Karpas-422 (cell line): Measurements from ENCODE around the gene C1QL4. TPM values are rescaled to one million over a fixed set of nuclear protein-coding genes. Genes with fewer than 3 reads are reported as not detected.
A peak's percentile ranks its signal among the peaks of the same experiment; 100 is the strongest.
"Not testable (repeated sequence)": the region's sequence is repeated elsewhere in the genome, so short reads cannot be mapped to it uniquely, and the experiment has no call there.

Experiments used
- DNase-seq: peaks from one replicate; pipeline ENCODE4 v3.0.0-alpha.2; 2015
- H2AFZ ChIP-seq: fragments of 200-600 bp; sonication (generic); 2 replicates; pipeline ENCODE4 v1.6.1; 2014; ENCODE audit warnings: antibody characterized with exemption, low read length, mixed read lengths
- H3K27ac ChIP-seq: fragments of 200-600 bp; sonication (generic); 2 replicates; pipeline ENCODE4 v1.5.1; 2014; ENCODE audit warnings: mild to moderate bottlenecking, low read length, moderate library complexity
- H3K27me3 ChIP-seq: fragments of 200-600 bp; sonication (generic); 2 replicates; pipeline ENCODE4 v1.6.1; 2014; ENCODE audit warnings: low read length, mixed read lengths
- H3K36me3 ChIP-seq: fragments of 200-600 bp; sonication (generic); 2 replicates; pipeline ENCODE4 v1.6.1; 2014; ENCODE audit warnings: low read length, mixed read lengths; ENCODE audit not compliant: insufficient read depth
- H3K4me1 ChIP-seq: fragments of 200-600 bp; sonication (generic); 2 replicates; pipeline ENCODE4 v1.6.1; 2014; ENCODE audit warnings: mild to moderate bottlenecking, low read length, mixed read lengths
- H3K4me2 ChIP-seq: fragments of 200-600 bp; sonication (generic); 2 replicates; pipeline ENCODE4 v1.6.1; 2014; ENCODE audit warnings: low read length, low read depth, mild to moderate bottlenecking; ENCODE audit not compliant: poor library complexity, severe bottlenecking
- H3K4me3 ChIP-seq: fragments of 200-600 bp; sonication (generic); 2 replicates; pipeline ENCODE4 v1.5.1; 2014; ENCODE audit warnings: mild to moderate bottlenecking, antibody characterized with exemption, low read length, mixed read lengths
- H3K79me2 ChIP-seq: fragments of 200-600 bp; sonication (generic); 2 replicates; pipeline ENCODE4 v1.6.1; 2014; ENCODE audit warnings: mild to moderate bottlenecking, low read length, mixed read lengths
- H3K9ac ChIP-seq: fragments of 200-600 bp; sonication (generic); 2 replicates; pipeline ENCODE4 v1.6.0; 2014; ENCODE audit warnings: low read length
- H3K9me2 ChIP-seq: fragments of 200-600 bp; sonication (generic), shearing (Covaris generic); replicated peaks from 2 replicates; pipeline ENCODE4 v1.6.0; 2014; ENCODE audit warnings: mild to moderate bottlenecking, low read length, moderate library complexity; ENCODE audit not compliant: insufficient read depth
- H3K9me3 ChIP-seq: fragments of 300-700, 200-600 bp; sonication (generic); 2 replicates; pipeline ENCODE4 v1.6.1; 2014; ENCODE audit warnings: low read length, mixed read lengths
- H4K20me1 ChIP-seq: fragments of 200-600 bp; sonication (generic); 2 replicates; pipeline ENCODE4 v1.6.1; 2014; ENCODE audit warnings: mild to moderate bottlenecking, antibody characterized with exemption, low read length, low read depth; ENCODE audit not compliant: insufficient read depth
- total RNA-seq: library from RNA; depleted of rRNA; stranded (reverse); fragments of >200 nt; shearing (Covaris generic); gene quantifications from 2 replicates; pipeline ENCODE4 v1.2.3, GENCODE V29; 2014; ENCODE audit warnings: low replicate concordance

Gene C1QL4
- total RNA-seq, 1 experiment from 2014 or later, result not detected

GRCh38 chr12:49314811-49315210 lies 22.2 kb downstream of the C1QL4 start:
- no peaks in the 10 kb centered on the region for H3K27me3 ChIP-seq
- no peaks in the 10 kb centered on the region for H3K4me1 ChIP-seq
- no peaks in the 10 kb centered on the region for H4K20me1 ChIP-seq
- H3K4me3 ChIP-seq, result no peak overlapping the region
- H3K9me2 ChIP-seq, result no peaks in the 10 kb centered on the region
- H3K9ac ChIP-seq, result no peak overlapping the region
- no peak for DNase-seq
- H3K27ac ChIP-seq, result no peak overlapping the region
- no peak overlapping the region for H2AFZ ChIP-seq
- no peaks in the 10 kb centered on the region for H3K36me3 ChIP-seq
- H3K4me2 ChIP-seq, result no peak overlapping the region
- H3K9me3 ChIP-seq, result no peaks in the 10 kb centered on the region
- H3K79me2 ChIP-seq, result no peaks in the 10 kb centered on the region

GRCh38 chr12:49310451-49311000 lies 26.5 kb downstream of the C1QL4 start:
- H3K27me3 ChIP-seq, H3K27ac ChIP-seq, H4K20me1 ChIP-seq, H3K9ac ChIP-seq, H2AFZ ChIP-seq, H3K9me3 ChIP-seq, H3K36me3 ChIP-seq, DNase-seq, H3K4me3 ChIP-seq, H3K4me2 ChIP-seq, H3K9me2 ChIP-seq, H3K4me1 ChIP-seq, H3K79me2 ChIP-seq: not testable (repeated sequence)

GRCh38 chr12:49309386-49309785 lies 27.6 kb downstream of the C1QL4 start:
- Histone ChIP-seq H3K27ac (no peak overlapping the region), H3K9me2 (no peaks in the 10 kb centered on the region), H3K4me2 (no peak overlapping the region), H3K27me3 (no peaks in the 10 kb centered on the region), H3K4me3 (no peak overlapping the region), H3K79me2 (no peaks in the 10 kb centered on the region), H3K9ac (no peak overlapping the region), H3K9me3 (no peaks in the 10 kb centered on the region), H3K36me3 (no peaks in the 10 kb centered on the region), H2AFZ (no peak overlapping the region), H3K4me1 (no peaks in the 10 kb centered on the region), H4K20me1 (no peaks in the 10 kb centered on the region)
- no peak for DNase-seq

GRCh38 chr12:49305762-49306510 lies 31.1 kb downstream of the C1QL4 start:
- no peaks in the 10 kb centered on the region for H4K20me1 ChIP-seq
- H3K4me1 ChIP-seq, result peaks cover 4% of the 10 kb centered on the region; the same call in 1 of the 2 replicates
- peak overlapping the region; percentile 26; the same call in 1 of the 2 replicates for H2AFZ ChIP-seq
- DNase-seq, result no peak
- no peak overlapping the region for H3K27ac ChIP-seq
- H3K9me3 ChIP-seq, result no peaks in the 10 kb centered on the region
- no peaks in the 10 kb centered on the region for H3K27me3 ChIP-seq
- no peaks in the 10 kb centered on the region for H3K79me2 ChIP-seq
- no peaks in the 10 kb centered on the region for H3K36me3 ChIP-seq
- no peak overlapping the region for H3K4me3 ChIP-seq
- H3K9ac ChIP-seq, result no peak overlapping the region
- no peak overlapping the region for H3K4me2 ChIP-seq
- H3K9me2 ChIP-seq, result no peaks in the 10 kb centered on the region

DNA sequence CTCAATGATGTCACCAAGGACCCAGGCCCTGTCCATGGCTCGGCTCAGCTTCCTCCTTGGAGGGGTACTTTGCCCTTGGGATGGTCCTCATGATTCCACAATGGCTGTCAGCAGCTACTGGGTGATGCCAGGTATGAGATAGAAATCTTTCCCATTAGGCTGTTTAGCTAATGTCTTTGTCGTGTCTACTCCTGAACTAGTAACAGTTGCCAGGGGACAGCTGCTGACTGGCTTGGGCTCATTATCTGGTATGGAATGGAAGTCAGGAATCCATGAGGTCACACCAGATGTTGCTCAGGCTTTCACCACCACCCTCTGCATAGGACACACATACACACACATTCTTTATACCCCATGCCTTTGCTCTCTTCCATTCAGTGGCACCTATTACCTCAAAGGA lies 32.8 kb downstream of the C1QL4 start:
- no peaks in the 10 kb centered on the region for H3K79me2 ChIP-seq
- no peak overlapping the region; the same call in 1 of the 2 replicates for H2AFZ ChIP-seq
- DNase-seq, result no peak
- no peak overlapping the region for H3K4me2 ChIP-seq
- H3K4me3 ChIP-seq, result no peak overlapping the region
- no peak overlapping the region for H3K9ac ChIP-seq
- no peaks in the 10 kb centered on the region for H4K20me1 ChIP-seq
- H3K4me1 ChIP-seq, result peaks cover 4% of the 10 kb centered on the region; the same call in 1 of the 2 replicates
- H3K36me3 ChIP-seq, result no peaks in the 10 kb centered on the region
- no peak overlapping the region for H3K27ac ChIP-seq
- H3K9me3 ChIP-seq, result no peaks in the 10 kb centered on the region
- H3K9me2 ChIP-seq, result no peaks in the 10 kb centered on the region
- no peaks in the 10 kb centered on the region for H3K27me3 ChIP-seq

GRCh38 chr12:49301760-49302159 lies 35.2 kb downstream of the C1QL4 start:
- H3K9me3 ChIP-seq, result no peaks in the 10 kb centered on the region
- peaks cover 14% of the 10 kb centered on the region for H3K4me1 ChIP-seq
- H3K27ac ChIP-seq, result no peak overlapping the region
- H2AFZ ChIP-seq, result peak overlapping the region; percentile 91; the same call in 1 of the 2 replicates
- H3K79me2 ChIP-seq, result no peaks in the 10 kb centered on the region
- H3K4me3 ChIP-seq, result no peak overlapping the region
- no peaks in the 10 kb centered on the region for H4K20me1 ChIP-seq
- H3K4me2 ChIP-seq, result no peak overlapping the region
- H3K9me2 ChIP-seq, result no peaks in the 10 kb centered on the region
- no peaks in the 10 kb centered on the region for H3K27me3 ChIP-seq
- H3K9ac ChIP-seq, result no peak overlapping the region
- DNase-seq, result peak; percentile 66
- H3K36me3 ChIP-seq, result no peaks in the 10 kb centered on the region

- Histone ChIP-seq H3K4me3 (no peak overlapping the region), H3K4me1 (peaks cover 16% of the 10 kb centered on the region), H3K27me3 (no peaks in the 10 kb centered on the region), H3K4me2 (peak overlapping the region; percentile 51), H3K79me2 (no peaks in the 10 kb centered on the region), H3K9ac (no peak overlapping the region), H3K9me3 (no peaks in the 10 kb centered on the region), H3K27ac (no peak overlapping the region), H2AFZ (no peak overlapping the region), H4K20me1 (no peaks in the 10 kb centered on the region), H3K36me3 (no peaks in the 10 kb centered on the region), H3K9me2 (no peaks in the 10 kb centered on the region)
- DNase-seq, result no peak
Observed at GRCh38 chr12:49298160-49298559, 38.8 kb downstream of the C1QL4 start.

- no peak overlapping the region for H3K9ac ChIP-seq
- peaks cover 16% of the 10 kb centered on the region for H3K4me1 ChIP-seq
- no peak overlapping the region for H2AFZ ChIP-seq
- H3K9me3 ChIP-seq, result no peaks in the 10 kb centered on the region
- no peaks in the 10 kb centered on the region for H3K27me3 ChIP-seq
- DNase-seq, result no peak
- no peaks in the 10 kb centered on the region for H3K79me2 ChIP-seq
- no peaks in the 10 kb centered on the region for H3K9me2 ChIP-seq
- no peaks in the 10 kb centered on the region for H4K20me1 ChIP-seq
- peak overlapping the region; percentile 51 for H3K4me2 ChIP-seq
- H3K4me3 ChIP-seq, result peak overlapping the region; percentile 31; the same call in 1 of the 2 replicates
- H3K27ac ChIP-seq, result no peak overlapping the region
- no peaks in the 10 kb centered on the region for H3K36me3 ChIP-seq
Observed at GRCh38 chr12:49297695-49298060, 39.3 kb downstream of the C1QL4 start.
